ENCODE results near the gene CDAN1.

DNA sequence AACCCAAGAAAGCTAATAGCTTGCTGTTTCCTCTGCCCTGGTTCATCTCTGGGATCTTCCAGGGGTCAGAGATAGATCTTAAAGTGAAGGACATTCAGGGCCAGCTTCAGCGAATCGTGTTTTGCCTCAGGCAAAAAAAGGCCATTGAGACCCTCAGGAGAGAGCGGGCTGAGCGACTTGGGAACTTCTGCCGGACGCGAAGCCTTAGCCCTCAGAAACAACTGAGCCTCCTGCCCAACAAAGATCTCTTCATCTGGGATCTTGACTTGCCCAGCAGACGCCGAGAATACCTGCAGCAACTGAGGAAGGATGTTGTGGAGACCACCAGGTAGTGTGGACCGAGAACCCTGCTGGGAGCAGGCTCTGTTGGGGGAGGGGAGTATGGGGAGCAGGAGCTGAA lies 42.5 kb downstream of the CDAN1 start:
- no peak for TF ChIP-seq CTCF (IDR thresholded peaks at IDR 0.05; ENCODE audit: extremely low read depth in 1 of 2, insufficient read depth in 1 of 2, low read depth in 1 of 2, low read length in 2 of 2)
- TF ChIP-seq POLR2A (IDR thresholded peaks at IDR 0.05; ENCODE audit: low read depth, low read length): no peak
- TF ChIP-seq POLR2AphosphoS5 (IDR thresholded peaks at IDR 0.05; ENCODE audit: insufficient read depth, low read depth, low read length): no peak
- no peak for TF ChIP-seq JUN (IDR thresholded peaks at IDR 0.05; ENCODE audit: borderline replicate concordance, insufficient read depth, insufficient read length, low read depth)
- TF ChIP-seq MYC (IDR thresholded peaks at IDR 0.05; ENCODE audit: low read depth, low read length): no peak
- no peak for TF ChIP-seq EZH2 (IDR thresholded peaks at IDR 0.05; ENCODE audit: borderline replicate concordance, low read depth, low read length, severe bottlenecking)
